Measurements from ENCODE around the gene ALKBH2.

The ALKBH2 gene

DNA sequence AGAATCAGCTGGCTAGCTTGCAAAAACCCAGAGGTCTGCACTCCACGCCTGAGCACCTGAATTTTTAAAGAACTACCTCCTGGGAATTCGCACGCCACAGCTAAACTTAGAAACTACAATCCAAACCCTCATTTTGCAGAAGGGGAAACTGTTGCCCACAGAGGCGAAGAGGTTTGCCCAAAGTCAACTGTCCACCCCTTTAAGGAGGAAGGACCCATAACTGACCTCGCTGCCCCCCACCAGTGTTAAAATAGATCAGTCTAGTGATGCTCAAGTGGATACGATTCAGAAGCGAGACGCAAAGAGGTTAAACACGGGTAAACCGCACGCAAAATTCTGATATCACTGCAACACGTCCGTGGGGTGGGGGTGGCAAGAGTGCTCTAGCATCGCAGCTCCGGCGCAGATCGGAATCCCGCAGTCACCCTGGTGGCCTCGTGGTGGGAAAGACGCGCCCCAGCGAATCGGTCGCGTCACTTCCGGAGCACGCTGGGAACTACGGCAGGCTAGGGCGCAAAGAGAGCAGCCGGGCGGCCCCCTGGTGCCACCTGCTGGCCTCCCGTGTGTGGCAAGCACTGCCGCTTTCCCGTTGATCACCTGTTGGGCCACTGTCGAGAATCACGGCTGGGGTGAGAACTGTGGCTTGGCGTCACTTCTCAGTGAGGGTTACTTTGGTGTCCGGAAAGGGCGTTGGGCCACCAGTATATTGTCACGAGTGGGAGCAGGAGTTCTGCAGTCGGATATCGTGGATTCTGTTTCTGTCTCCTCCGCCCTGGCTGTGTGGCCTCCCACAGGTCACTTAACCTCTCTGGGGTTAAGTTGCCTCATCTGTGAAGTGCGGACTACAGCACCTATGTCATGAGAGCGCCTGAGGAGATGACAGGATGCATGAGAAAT lies at the start of gene ALKBH2:
ALKBH2 (minus strand) TSS at position 451 of the 897 bp plus-strand sequence. CDS start 686 bp downstream, outside the sequence.
- peak; percentile 83 for DNase-seq

GRCh38 chr12:109140560-109140959 lies 47.3 kb upstream of the ALKBH2 start:
- no peak for DNase-seq

- no peak for DNase-seq
These were observed 46.5 kb upstream of the ALKBH2 start for GRCh38 chr12:109139791-109140190.

GRCh38 chr12:109139360-109139759 lies 46.1 kb upstream of the ALKBH2 start:
- no peak for DNase-seq

GRCh38 chr12:109137055-109137454 lies 43.8 kb upstream of the ALKBH2 start:
- DNase-seq: no peak

DNA sequence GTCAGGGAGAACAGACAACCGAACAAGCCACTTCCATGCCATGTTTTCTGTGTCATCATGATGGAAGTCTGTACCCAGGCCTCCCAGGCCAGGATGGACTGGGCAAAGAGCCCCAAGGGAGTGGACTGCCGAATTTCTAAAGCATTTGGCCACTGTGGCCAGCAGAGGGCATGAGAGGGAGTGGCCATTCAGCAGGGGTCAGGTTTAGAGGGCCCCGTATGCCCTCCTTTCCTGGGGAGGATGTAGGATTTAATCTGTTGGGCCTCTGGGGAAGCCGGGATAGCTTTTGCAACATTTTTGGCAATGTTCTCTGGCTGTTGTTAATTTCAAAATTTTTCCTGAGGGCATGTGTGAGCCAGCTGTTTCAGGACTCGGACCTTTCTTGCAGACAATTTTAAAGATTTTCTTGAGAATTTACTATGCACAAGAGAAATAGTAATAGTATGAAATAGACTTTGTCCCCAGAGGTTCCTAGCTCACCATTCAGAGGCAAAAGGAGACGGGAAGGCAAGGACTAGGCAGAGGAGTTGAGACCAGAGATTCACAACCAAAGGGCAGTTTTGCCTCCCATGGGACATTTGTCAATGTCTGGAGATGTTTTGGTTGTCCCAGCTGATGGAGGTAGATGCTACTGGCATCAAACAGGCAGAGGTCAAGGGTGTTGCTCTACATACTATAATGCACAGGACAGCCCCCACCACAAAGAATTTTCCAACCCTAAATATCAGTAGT lies 41.1 kb upstream of the ALKBH2 start:
- no peak for DNase-seq

DNA sequence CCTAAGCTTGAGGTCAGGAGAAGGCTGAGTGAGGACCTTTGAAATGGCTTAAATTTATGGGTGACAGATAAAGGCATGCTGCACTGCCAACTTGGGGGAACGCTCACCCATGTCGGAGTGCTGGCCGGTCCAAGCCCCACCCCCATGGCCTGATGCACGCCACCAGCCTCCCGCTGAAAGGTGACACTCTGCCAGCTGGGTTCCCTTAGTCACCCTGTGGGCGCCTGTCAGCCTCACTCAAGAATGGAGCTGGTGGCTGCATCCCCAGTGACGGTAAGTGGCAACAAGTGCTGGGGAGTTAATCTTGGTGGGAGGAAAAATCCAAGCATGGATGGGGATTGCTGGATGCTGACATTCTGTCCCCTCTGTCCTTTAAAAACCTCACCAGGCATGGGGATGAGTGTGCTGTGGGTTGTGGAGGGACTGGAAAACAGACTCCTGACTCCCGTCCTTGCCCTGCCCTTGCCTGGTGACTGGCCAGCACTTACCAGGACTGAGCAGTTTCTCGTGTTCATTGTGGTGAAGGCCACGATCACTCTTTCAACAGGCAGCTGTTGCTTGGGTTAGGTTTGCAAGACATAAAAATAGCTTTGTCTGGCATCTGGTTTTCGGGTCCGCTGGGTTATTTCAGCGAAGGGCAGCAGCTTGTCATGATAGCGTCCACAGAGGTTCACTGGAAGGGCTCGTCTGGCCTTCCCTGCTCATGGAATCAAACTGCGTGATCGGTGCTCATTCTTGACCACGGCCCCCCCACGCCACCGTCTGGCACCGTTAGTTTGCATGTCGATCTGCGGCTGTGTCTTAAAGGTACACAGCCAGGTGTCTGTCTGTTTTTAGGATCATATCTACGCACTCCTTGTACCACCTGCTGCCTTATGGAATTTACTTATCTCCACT lies 38.1 kb upstream of the ALKBH2 start:
- no peak for DNase-seq

GRCh38 chr12:109130297-109131153 lies 37.3 kb upstream of the ALKBH2 start:
- no peak for DNase-seq

DNA sequence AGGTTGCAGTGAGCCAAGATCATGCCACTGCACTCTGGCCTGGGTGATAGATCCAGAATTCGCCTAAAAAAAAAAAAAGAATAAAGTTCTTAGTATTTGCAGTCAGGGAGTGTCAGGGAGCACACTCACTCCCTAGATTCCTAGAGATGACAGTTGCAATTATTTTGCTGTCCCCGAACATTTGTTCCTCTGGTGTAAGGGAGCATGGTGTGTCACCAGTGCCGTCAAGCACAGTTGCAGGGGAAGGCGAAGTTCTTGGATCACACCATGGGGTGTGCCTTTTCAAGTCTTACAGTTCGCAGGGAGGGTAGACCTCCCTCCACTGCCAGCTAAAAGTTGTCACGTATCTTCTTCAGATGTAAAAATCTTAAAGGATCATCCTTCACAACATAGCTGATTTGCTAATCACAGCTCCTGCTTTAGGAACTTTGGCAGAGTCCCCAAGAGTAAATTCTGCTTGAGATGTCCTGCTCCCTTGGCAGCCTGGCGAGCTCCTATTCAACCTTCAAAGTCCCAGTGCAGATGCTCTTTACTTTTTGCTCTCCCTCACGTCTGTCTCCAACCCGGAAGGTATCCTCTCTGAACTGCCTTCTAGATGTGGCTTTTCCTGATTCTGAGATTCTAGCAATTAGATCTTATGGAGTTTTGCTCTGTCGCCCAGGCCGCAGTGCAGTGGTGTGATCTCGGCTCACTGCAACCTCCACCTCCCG lies 34.4 kb upstream of the ALKBH2 start:
- DNase-seq: no peak

DNA sequence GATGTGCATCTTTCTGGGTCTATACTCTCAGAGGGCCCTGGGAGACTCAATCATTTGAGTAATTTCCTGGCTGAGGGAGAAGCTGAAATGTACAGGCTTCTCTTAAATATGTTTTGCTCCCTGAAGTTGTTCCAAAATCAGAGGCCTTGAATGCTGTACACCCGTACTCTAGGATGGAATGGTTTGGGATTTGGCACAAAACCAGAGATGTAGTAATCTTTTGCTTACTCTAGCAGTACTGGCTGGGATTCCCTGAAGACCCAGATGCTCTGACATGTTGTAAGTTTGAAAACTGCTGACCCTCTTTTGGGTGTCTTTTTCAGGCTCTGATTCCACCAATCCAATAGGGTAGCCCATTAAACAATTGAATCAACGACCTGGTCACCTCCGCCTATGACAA lies 33.5 kb upstream of the ALKBH2 start:
- no peak for DNase-seq

- DNase-seq: no peak
These were observed 32.5 kb upstream of the ALKBH2 start for GRCh38 chr12:109125791-109126190.

DNA sequence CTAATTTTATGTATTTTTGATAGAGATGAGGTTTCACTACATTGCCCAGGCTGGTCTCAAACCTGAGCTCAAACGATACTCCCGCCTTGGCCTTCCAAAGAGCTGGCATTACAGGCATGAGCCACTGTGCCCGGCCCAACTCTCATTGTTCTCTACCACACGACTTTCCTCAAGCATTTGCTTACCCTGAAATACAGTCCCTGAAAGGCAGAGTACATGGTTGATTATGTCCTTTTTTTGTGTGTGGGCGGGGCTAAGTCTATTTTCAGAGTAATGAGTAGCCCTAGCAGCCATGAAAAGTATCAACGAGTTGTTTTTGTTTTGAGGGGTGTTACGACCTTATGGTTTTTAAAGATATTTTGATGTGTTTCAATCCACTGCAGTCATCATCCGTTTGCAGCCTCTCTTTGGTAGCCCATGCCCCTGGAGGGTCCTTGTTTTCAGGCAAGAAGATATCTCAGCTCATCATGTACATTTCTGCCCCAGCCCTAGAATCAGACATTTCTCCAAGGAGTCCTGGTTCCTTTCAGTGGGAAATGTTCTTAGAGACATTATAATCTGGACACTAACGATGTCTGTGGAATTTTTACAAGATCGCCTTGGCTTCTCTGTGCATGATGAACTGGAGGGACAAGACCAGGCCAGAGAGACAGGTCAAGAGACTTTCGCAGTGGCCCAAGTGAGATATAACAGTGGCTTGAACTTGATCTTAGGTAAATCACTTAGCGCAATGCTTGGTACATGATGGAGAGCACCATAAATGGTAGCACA lies 31.8 kb upstream of the ALKBH2 start:
- no peak for DNase-seq

- DNase-seq: no peak
These were observed 28.1 kb upstream of the ALKBH2 start for GRCh38 chr12:109121346-109121880.

DNA sequence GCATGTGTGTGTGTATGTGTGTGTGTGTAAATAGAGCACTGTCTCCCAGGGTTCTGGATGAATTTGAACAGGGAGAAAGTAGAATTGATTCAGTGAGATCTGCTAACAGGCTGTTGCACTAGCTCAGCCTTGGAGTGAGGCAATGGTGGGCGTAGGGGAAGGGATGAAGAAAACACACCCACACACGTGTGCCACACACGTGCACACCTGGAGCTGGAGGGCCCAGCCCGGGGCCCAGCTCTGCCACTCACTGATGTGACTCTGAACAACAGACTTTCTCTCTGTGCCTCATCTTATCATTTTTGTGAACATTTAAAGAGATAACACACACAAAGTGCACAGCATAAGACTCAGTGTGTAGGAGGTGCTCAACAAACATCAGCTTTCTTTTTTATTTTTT lies 27.3 kb upstream of the ALKBH2 start:
- DNase-seq: no peak

DNA sequence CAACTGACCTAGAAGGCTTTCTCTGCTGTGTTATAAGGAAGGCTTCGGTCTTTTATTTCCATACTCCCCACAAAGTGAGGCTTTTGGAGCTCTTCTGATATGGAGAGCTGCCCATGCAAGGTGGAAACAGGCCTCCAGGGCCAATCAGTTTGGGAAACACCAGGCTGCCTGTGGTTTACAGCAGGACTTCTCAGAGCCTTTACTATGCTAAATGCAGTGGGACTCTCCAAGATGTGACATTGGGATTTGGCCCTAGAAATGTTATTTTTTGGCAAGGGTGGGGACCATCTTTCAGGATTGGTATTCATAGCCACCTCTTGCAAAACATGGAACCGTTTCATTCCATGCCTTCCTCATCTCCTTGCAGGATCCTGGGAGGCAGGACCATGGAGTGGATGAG lies 26.8 kb upstream of the ALKBH2 start:
- no peak for DNase-seq

GRCh38 chr12:109116611-109116949 lies 23.3 kb upstream of the ALKBH2 start:
- no peak for DNase-seq

GRCh38 chr12:109115758-109116610 lies 22.7 kb upstream of the ALKBH2 start, which contains the start of gene ACACB:
TSS of gene ACACB (plus strand) at chr12:109116587. CDS start at chr12:109139406, 22,819 bp downstream.
- DNase-seq: no peak

DNA sequence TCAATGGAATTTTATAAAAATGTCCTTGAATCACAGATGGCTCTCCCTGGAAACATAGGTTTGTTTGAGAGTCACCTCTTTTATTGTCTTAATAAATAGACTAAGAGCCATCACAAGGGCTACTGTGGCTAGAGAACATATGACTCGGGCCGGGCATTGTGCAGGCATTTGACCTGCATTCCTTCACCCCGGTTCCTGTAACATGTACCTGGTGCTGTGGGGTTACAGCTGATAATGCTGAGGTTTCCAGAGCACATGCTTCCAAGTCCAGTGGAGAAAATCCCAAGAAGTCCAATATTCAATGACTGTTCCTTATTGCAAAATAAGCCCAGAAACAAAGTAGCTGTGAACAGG lies 22.1 kb upstream of the ALKBH2 start:
- DNase-seq: no peak

- DNase-seq: no peak
These were observed 21.4 kb upstream of the ALKBH2 start for GRCh38 chr12:109114644-109115043.

All from NCI-H1092 treated with DMSO at 0.1 percent for 48 hours (cell line).